Stimulated activated CD4-positive, alpha-beta T cell treated with anti-CD3 and anti-CD28 coated beads, TNF-alpha, amount 100 ng/mL, for 48 hours (primary cell): ENCODE data around the gene CRELD2.

Source experiments
- DNase-seq, 3 donors: peaks; one replicate each; pipeline ENCODE4 v3.0.0-alpha.2; 2020; ENCODE audit warnings: low read depth in 3 of 3

Gene CRELD2

GRCh38 chr22:49956914-49957825, 38.7 kb downstream of the CRELD2 start:
- DNase-seq = no peak

- DNase-seq = no peak
These were observed 39.5 kb downstream of the CRELD2 start for GRCh38 chr22:49957826-49958365.

- DNase-seq = no peak
These were observed 40.0 kb downstream of the CRELD2 start for GRCh38 chr22:49958366-49958921.

- no peak for DNase-seq
These were observed 40.7 kb downstream of the CRELD2 start for GRCh38 chr22:49958931-49959781.

GRCh38 chr22:49959782-49960158, 41.3 kb downstream of the CRELD2 start:
- no peak for DNase-seq

GRCh38 chr22:49960159-49961004, 41.9 kb downstream of the CRELD2 start, which contains the start of gene PIM3:
TSS of gene PIM3 (plus strand) at chr22:49960772. CDS start at chr22:49960948, 176 bp downstream.
- peak; percentile 86 to 93 (median 90) for DNase-seq

- DNase-seq = no peak
These were observed 42.7 kb downstream of the CRELD2 start for GRCh38 chr22:49961005-49961600.

- DNase-seq = no peak
These were observed 43.2 kb downstream of the CRELD2 start for GRCh38 chr22:49961601-49962011.

- peak; percentile 79 to 82 (median 81) for DNase-seq
These were observed 43.7 kb downstream of the CRELD2 start for GRCh38 chr22:49962012-49962750.

GRCh38 chr22:49962751-49963646, 44.6 kb downstream of the CRELD2 start:
- no peak for DNase-seq

- no peak for DNase-seq
These were observed 45.2 kb downstream of the CRELD2 start for GRCh38 chr22:49963647-49964026.

GRCh38 chr22:49964136-49965090, 46.0 kb downstream of the CRELD2 start:
- DNase-seq = no peak

GRCh38 chr22:49965091-49966040, 46.9 kb downstream of the CRELD2 start:
- no peak for DNase-seq

- DNase-seq = no peak
These were observed 47.8 kb downstream of the CRELD2 start for GRCh38 chr22:49966041-49966773.

GRCh38 chr22:49966774-49967705, 48.6 kb downstream of the CRELD2 start:
- no peak for DNase-seq
